Femur (tissue), 1 donor: ENCODE results near the gene CFAP46.
"Not testable (repeated sequence)": the region's sequence is repeated elsewhere in the genome, so short reads cannot be mapped to it uniquely, and the experiment has no call there.

Experiments used
- DNase-seq: peaks from one replicate; pipeline ENCODE4 v3.0.0-alpha.2; 2017

Gene CFAP46

GRCh38 chr10:132785723-132786475 lies 156.5 kb downstream of the CFAP46 start, which contains the start of gene NKX6-2:
NKX6-2 (minus strand) TSS chr10:132786147; CDS start chr10:132785948, 199 bp downstream.
- DNase-seq, result no peak

- no peak for DNase-seq
These were observed 157.3 kb downstream of the CFAP46 start for GRCh38 chr10:132784866-132785722.

DNA sequence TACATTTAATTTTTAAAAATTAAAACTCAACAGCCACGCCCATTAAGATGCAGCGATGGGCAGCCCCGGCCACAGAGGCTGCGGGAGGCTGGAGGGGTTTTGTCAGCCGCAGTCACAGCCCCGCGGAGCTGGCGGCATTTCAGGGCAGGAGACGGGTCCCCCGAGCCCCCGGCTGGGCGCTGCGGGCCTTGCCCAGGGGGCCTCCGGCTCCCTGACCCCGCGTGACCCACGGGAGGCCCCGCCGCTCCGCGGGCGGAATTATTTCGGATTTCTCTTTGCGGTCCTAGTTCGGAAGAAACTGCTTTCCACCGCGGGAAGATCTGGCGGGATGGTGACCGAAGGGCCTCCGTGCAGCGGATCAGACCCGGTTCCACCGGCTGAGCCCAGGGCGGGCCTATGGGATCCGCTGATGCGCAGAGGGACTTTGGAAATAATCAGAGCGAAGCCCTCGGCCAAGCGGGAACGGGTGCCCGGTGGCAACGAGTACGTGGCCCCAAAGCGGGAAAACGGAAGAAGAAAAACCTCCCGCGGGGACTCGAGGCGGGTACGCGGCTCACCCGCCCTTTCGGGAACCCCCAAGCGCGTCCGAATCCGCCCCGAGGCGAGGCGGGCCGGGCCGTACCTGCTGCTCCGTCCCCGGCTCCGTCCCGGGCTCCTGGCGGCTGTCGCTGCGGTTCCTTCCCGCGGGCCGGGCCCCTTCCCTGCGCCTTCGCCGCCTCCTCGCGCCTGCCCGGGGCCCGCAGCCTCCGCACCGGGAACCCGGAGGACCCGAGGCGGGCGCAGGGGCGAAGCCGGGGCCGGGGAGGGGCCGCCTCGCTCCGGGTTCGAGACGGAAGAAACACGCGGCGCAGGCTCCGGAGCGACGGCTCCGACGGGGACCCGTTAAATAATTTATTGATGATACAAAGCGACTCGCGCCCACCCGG lies 158.2 kb downstream of the CFAP46 start:
- no peak for DNase-seq

DNA sequence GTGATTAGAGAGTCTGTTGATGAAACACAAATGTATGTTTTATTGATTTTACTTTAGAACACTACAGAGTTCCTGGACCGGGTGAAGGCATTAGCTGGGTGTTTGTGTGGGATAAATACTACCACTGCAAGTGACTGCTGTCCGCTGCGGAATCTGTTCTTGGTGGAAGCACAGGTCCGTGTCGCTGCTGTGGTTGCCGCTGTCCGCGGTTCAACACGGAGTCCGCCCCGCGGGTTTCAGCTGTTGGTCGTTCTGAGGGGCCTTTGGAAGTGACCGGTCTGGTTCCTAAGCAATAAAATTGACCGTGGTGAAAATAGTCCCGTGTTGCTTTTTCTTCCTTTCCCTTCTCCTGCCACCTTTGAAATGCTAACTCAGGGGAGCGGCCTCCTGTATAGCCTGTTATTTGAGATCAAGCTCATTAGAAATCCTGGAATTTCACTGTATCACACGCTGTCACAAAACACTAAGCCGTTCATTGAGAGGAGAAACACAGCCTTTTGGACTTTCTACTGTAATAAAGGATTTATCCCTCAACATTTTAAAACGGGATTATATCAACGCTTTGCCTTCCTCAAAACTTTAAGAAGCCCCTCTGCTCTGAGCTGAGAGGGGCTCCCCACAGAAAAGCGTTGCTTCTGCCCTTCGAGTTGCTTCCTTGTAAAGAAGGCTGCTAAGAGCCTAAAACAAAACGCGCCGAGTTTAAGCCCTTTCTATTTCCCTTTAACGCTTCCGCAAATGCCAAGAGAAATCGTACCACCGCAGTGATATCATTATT lies 159.0 kb downstream of the CFAP46 start:
- DNase-seq, result no peak

DNA sequence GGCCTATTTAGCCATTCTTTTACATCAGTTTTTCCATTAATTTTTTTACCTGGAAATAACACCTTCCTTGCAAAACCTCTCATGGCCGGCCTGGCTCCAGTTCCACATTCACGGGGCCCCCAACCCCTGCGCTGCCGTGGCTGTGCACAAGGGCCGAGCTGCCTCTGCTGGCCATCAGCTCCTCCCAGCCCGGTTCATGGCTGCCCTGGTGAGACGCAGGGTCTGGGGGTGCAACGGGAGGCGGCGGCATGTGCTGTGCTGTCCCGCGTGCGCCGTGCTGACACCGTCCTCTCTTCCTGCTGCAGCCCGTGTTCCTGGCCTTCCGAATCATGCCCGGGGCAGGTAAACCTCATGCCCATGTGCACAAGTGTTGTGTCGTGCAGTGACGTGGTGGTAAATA lies 160.8 kb downstream of the CFAP46 start:
- DNase-seq, result no peak

DNA sequence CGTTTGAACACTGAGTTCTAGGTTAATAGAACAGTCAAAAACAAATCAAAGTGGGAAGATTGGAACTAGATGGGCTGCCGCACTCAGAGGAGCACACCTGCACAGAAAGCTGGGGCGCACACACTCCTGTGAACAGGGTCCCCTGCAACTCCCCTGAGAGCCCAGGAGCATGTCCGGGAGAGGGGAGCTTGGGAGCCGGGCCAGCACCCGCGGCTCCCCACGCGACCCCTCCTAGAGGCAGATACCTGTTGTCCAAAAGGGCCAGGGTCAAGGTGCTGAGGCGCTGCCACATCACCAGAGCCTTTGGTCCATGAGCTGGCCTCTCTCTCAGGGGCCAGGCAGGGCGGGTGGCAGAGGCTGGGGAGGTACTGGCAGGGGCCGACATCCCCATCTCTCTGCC lies 162.0 kb downstream of the CFAP46 start:
- no peak for DNase-seq

DNA sequence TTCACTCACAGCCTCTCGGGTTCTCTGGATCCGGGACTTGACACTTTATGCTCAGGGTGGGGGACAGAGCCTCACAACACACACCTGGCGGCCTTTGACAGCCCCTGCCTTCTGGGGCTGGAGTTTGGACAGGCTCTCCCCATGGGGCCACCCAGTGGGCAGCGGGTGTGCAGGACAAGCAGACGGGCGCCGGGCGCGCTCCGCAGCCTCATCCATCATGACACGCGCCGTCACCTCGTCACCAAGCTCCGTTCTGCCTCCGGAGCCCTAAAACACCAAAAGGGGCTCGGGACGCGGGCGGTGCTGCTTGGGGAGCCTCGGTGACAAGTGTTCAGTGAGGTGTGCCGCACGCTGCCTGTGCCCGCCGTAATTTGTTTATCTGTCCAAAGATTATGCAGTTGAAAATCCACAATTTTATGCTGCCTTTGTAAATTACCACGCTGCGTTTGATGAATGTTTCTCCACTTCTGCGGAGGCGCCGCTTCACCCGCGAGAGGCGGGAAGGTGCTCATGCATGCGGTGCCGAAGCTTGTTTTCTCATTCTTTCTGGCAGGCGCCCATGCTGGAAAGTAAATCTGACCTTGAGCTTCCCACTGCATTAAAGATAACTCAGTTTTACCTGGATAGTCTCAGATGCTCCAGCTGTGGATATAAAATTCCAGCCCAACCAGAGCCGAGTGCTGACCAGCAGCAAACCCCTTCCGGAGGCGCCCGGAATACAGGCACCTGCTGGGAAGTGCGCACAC lies 162.6 kb downstream of the CFAP46 start:
- no peak for DNase-seq

- DNase-seq, result no peak
These were observed 164.9 kb downstream of the CFAP46 start for GRCh38 chr10:132777441-132777840.

GRCh38 chr10:132776821-132777220 lies 165.5 kb downstream of the CFAP46 start:
- DNase-seq, result no peak

- no peak for DNase-seq
These were observed 166.2 kb downstream of the CFAP46 start for GRCh38 chr10:132776186-132776585.

DNA sequence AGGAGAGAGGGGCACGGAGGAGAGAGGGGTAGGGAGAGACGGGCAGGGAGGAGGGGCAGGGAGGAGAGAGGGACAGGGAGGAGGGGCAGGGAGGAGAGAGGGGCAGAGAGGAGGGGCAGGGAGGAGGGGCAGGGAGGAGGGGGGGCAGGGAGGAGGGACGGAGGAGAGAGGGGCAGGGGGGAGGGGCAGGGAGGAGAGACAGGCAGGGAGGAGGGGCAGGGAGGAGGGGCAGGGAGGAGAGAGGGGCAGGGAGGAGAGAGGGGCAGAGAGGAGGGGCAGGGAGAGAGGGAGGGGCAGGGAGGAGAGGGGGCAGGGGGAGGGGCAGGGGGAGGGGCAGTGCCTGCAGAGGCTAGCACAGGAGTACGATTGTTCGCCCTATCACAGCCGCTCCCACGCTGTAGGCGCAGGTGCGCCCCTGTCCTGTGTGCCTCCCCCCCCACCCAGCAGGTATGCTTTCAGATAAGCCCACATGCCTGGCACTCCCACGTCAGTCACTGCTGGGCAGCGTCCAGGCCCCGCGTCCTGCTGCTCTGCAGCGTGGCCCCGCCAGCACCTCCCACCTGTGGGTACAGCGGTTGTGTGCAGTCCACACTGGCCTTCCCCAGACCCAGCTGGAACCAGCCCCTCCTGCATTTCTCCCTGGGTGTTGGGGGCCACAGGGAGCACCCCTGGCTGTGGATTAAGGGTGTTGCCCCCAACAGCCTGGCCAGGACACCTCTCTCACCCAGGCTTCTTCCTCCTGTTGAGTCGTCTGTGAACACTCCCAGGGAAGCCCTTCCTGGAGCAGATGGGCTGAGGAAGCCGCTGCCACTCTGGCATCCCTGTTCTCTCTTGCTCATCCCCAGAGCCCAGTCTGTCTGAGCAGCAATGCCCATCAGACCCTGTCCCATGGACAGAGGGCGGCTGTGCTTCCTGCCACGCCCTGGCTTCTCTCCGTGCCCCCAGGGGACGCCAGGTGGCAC lies 167.2 kb downstream of the CFAP46 start:
- DNase-seq, result no peak

DNA sequence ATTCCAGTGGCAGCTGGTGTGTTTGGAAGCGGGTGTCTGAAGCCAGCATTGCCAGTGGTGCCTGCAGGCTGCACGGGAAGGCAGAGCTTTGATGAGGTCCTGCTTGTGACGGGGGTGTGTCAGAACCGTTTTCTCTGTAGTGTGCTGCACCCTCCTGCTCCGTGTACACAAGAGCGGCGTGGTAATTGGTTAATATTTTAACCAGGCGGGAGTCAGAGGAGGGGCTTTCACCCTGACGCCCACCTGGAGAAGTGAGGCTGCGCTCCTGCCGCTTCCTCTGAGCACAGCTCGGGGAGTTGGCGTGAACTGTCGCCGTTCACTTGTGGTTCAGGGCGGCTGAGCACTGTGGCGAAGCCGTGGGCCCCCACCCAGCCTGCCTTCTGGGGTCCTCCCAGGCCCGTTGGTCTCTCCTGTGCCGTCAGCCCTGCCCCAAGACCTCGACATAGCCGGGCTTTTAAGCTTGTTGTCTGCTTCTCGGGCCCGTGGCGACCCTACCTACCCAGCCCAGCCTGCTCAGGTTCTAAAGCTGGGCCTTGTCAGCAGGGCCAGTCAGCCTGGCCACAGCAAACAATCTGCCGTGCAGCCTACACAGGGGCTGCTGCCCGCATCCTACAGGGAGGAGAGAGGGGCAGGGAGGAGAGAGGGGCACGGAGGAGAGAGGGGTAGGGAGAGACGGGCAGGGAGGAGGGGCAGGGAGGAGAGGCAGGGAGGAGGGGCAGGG lies 168.0 kb downstream of the CFAP46 start:
- DNase-seq, result no peak

GRCh38 chr10:132772816-132773215 lies 169.6 kb downstream of the CFAP46 start:
- not testable (repeated sequence) for DNase-seq

GRCh38 chr10:132770061-132771021 lies 172.0 kb downstream of the CFAP46 start:
- no peak for DNase-seq

GRCh38 chr10:132768346-132769248 lies 173.8 kb downstream of the CFAP46 start:
- DNase-seq, result no peak

DNA sequence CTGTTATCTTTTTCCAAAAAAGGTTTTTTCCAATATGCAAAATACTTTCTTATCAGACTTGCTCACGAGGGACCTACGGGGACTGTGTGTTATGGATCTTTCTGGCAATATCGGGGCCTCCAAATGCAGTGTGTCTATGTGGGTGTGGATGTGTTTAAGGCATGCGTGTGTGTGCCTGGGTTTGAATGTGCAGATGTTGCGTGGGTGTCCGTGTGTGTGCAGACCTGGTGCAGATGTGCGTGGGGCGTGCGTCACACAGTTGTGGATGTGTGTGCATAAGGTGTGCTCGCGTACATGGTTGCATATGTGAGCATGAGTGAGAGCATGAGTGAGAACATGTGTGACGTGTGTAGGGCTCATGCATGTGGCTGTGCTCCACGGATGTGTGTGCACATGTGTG lies 176.1 kb downstream of the CFAP46 start:
- DNase-seq, result no peak

DNA sequence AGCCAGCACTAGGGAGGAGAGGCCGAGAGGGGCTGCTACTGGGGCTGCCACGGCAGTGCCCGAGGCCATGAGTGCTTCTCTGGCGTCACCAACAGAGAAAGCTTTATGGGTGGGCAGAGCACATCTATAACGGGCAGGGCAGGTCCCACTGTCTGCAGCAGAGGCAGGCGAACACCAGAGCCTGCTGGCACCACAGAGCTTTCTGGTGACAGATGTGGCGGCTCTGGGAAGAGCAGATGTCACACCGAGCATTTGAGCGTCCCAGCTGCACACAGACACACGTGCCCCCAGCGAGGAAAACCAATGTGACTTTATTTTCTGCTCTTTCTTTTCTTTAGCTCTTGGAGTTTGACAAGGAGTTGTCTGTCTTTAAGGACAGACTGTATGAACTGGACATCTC lies 176.9 kb downstream of the CFAP46 start:
- no peak for DNase-seq
